HAP-1 (cell line): ENCODE measurements around the gene TTN.
"Not testable (repeated sequence)": the region's sequence is repeated elsewhere in the genome, so short reads cannot be mapped to it uniquely, and the experiment has no call there.

ENCODE experiments used
- DNase-seq, 2 experiments: peaks; one replicate each; pipeline ENCODE4 v3.0.0-alpha.2; 2016 to 2020; ENCODE audit warnings: low spot score in 2 of 2
- H3K27me3 ChIP-seq: fragments of 250-450 bp; sonication (Bioruptor Pico); 2 replicates; pipeline ENCODE4 v1.5.1; 2020; ENCODE audit warnings: low read depth, mild to moderate bottlenecking, moderate library complexity
- H3K36me3 ChIP-seq: fragments of 250-450 bp; sonication (Bioruptor Pico); replicated peaks from 2 replicates; pipeline ENCODE4 v1.5.1; 2020; ENCODE audit warnings: mild to moderate bottlenecking
- H3K4me1 ChIP-seq: fragments of 250-450 bp; sonication (Bioruptor Pico); 2 replicates; pipeline ENCODE4 v1.5.1; 2020; ENCODE audit warnings: mild to moderate bottlenecking
- H3K4me3 ChIP-seq: fragments of 250-450 bp; sonication (Bioruptor Pico); 2 replicates; pipeline ENCODE4 v1.5.1; 2020; ENCODE audit warnings: mild to moderate bottlenecking, moderate library complexity
- H3K9me3 ChIP-seq: fragments of 250-450 bp; sonication (Bioruptor Pico); 2 replicates; pipeline ENCODE4 v1.5.1; 2020; ENCODE audit warnings: mild to moderate bottlenecking, moderate library complexity
- in situ Hi-C: fragments of 300-500 bp; cut with MboI; formaldehyde crosslinking; loops from 3 replicates; pipeline ENCODE4 v1.14.3; 2020; ENCODE audit warnings: low sequenced_read_pairs, inconsistent platforms, mixed read lengths

TTN gene

DNA sequence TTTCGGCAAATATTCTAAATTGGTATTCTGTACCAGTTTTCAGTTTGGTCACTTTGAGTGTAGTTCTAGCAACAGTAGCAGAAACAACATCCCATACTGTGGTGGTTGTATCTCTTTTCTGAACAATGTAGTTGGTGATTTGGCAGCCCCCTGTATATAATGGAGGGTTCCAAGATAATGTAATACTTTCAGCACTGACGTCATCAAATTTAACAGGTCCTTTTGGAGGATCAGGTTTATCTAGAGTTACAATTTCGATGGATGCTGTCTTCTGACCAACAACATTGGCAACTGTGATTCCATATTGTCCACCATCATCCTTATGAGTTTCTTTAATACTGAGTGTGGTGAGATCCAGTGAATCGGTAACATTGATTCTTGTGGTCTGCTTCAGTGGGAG is 239.0 kb downstream of the TTN start:
- H3K9me3 ChIP-seq, result no peaks in the 10 kb centered on the region
- no peak for DNase-seq
- no peaks in the 10 kb centered on the region for H3K27me3 ChIP-seq
- H3K4me1 ChIP-seq, result no peaks in the 10 kb centered on the region
- no peak overlapping the region for H3K4me3 ChIP-seq
- in situ Hi-C loops, result no loop called here
- no peaks in the 10 kb centered on the region for H3K36me3 ChIP-seq

DNA sequence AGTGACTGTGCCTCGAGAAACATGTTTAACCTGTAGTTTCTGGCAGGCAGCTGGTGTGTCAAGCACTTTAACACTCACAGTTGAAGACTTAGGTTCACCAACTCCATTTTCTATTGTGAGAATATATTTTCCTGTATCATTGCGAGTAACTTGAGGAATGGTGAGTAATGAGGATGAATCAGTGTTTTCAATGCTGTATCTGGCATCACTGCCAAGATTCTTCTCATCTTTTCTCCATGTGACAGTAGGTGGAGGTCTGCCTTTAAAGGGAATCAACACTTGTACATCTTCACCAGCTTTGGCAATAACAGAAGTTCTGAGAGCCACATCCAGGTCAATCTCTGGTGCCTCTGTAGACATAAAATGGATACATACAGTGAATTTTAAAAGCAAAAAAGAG is 254.2 kb downstream of the TTN start:
- in situ Hi-C loops, result no loop called here
- no peaks in the 10 kb centered on the region for H3K4me1 ChIP-seq
- no peaks in the 10 kb centered on the region for H3K36me3 ChIP-seq
- no peak for DNase-seq
- H3K9me3 ChIP-seq, result no peaks in the 10 kb centered on the region
- no peaks in the 10 kb centered on the region for H3K27me3 ChIP-seq
- no peak overlapping the region for H3K4me3 ChIP-seq

DNA sequence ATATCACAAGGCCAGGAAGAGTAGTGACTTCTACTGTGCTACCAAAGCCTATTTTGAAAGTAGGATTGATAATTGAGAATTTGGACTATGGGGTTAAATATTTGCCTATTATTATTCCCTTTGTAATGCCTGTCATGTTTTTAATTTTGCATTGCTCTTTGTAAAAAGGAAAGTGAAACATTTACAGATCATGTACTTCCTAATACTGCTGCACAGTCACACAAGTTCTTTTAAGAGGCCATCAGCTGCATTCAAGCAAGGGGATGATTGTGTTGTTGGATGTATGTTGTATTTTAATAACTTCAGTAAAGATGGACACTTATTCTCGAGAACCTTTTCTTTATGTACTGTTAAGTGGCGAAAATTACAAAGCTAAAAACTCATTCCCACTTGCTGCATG is 256.9 kb downstream of the TTN start:
- H3K36me3 ChIP-seq, result no peaks in the 10 kb centered on the region
- H3K4me1 ChIP-seq, result no peaks in the 10 kb centered on the region
- H3K27me3 ChIP-seq, result no peaks in the 10 kb centered on the region

DNA sequence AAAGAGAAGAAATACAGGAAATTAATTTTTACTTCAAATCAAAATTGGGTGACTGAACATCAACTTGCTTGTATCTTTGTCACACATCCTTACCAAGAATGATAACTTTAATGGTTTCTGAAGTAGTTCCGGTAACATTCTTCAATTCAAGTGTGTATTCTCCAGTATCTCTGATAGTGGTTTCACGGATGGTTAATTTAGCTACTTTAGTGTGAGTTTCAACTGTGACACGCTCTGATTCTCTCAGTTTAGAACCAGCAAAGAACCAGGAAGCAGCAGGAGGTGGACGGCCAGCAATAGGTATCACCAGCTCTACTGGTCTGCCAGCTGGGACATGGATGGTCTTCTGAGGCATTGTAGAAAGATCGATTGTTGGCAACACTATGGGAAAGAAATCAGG is 264.7 kb downstream of the TTN start:
- DNase-seq, result no peak
- no peaks in the 10 kb centered on the region for H3K36me3 ChIP-seq
- no peaks in the 10 kb centered on the region for H3K27me3 ChIP-seq
- H3K4me3 ChIP-seq, result no peak overlapping the region
- H3K9me3 ChIP-seq, result no peaks in the 10 kb centered on the region
- no peaks in the 10 kb centered on the region for H3K4me1 ChIP-seq
- in situ Hi-C loops, result no loop called here

More for the DNA sequence above, 256.9 kb downstream of the TTN start:
- H3K9me3 ChIP-seq, result no peaks in the 10 kb centered on the region
- in situ Hi-C loops, result no loop called here
- H3K4me3 ChIP-seq, result no peak overlapping the region
- DNase-seq, result no peak

DNA sequence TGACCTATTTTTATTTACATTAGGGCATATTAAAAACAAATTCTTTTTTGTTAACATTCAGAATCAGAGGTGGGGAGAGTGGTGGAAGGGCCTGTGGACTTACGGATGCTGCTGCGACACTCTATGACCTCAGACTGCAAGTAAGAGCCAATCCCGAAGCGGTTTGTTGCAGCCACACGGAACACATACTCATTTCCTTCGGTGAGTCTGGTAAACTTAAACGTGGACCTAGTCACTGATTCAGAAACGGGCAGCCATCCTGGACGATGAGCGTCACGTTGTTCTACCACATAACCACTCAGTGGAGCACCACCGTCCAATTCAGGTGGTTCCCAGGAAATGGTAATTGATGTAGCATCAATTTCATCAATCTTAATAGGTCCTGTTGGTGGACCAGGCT is 265.1 kb downstream of the TTN start:
- Histone ChIP-seq H3K4me3 (no peak overlapping the region), H3K36me3 (no peaks in the 10 kb centered on the region), H3K4me1 (no peaks in the 10 kb centered on the region), H3K9me3 (no peaks in the 10 kb centered on the region), H3K27me3 (no peaks in the 10 kb centered on the region)
- in situ Hi-C loops, result no loop called here
- no peak for DNase-seq

DNA sequence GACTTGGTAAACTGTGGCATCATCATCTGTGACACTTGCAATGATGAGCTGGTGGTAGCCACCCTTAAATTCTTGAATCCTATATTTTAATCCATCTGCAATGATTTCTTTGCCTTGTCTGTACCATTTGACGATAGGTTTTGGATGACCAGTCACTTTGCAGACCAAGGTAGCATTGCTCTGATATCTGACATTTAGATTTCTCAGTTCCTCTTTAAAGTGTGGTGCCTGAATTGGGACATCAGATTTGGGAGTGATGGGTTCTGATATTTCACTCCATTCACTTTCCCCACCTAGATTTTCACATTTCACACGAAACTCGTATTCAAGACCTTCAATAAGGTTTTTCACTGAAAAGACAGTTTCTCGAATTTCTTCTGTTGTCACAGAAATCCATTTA is 271.2 kb downstream of the TTN start:
- Histone ChIP-seq H3K4me1 (no peaks in the 10 kb centered on the region), H3K27me3 (no peaks in the 10 kb centered on the region), H3K4me3 (no peak overlapping the region), H3K9me3 (no peaks in the 10 kb centered on the region), H3K36me3 (no peaks in the 10 kb centered on the region)
- in situ Hi-C loops, result no loop called here
- no peak for DNase-seq

DNA sequence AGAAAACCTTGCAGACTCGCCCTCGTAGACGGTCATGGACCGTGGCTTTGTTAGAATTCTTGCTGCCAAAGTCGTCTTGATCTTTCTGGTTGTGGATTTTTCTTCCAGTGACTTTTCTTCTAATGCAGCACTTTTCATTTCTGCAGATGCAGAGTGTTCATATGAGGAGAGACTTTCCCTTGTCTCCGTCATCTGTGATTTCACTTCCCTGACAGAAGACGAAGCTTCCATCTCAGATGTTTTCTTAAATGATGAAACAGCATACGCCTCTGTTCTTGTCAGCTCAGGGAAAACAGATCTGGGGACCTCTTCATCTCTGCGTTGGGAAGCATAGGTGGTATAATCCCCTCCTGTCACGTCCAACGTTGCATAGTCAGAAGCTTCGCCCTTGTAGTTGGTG is 276.1 kb downstream of the TTN start:
- Histone ChIP-seq H3K9me3 (no peaks in the 10 kb centered on the region), H3K36me3 (no peaks in the 10 kb centered on the region), H3K4me3 (no peak overlapping the region), H3K4me1 (no peaks in the 10 kb centered on the region), H3K27me3 (no peaks in the 10 kb centered on the region)
- in situ Hi-C loops, result no loop called here
- DNase-seq, result no peak

DNA sequence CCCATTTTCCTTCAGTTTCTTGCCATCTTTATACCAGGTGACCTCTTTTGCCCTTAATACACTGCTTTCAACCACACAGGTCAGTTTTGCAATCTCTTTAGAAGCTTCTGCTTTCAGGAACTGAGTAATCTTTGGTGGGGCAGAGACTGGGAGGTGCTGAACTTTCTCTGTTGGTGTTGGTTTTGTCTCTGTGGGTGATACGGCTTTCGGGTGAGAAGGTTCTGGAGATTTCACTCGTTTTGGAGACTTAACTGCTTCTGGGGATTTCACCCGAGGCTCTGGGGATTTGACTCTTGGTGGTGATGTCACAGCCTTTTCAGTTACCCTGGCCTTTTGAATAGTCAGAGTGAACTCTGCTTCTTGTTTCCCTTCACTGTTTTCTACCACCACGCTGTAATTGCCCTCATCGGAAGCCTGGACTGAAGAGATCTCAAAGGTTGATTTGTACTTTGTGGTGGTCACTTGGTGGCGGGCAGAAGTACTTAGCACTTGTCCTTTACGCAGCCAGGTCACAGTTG is 276.5 kb downstream of the TTN start:
- in situ Hi-C loops, result no loop called here
- Histone ChIP-seq H3K27me3 (no peaks in the 10 kb centered on the region), H3K4me3 (no peak overlapping the region), H3K9me3 (0 out of 2 replicates have a peak, but pooled peaks cover 2% of the 10 kb centered on the region), H3K36me3 (no peaks in the 10 kb centered on the region), H3K4me1 (no peaks in the 10 kb centered on the region)
- DNase-seq, result no peak

DNA sequence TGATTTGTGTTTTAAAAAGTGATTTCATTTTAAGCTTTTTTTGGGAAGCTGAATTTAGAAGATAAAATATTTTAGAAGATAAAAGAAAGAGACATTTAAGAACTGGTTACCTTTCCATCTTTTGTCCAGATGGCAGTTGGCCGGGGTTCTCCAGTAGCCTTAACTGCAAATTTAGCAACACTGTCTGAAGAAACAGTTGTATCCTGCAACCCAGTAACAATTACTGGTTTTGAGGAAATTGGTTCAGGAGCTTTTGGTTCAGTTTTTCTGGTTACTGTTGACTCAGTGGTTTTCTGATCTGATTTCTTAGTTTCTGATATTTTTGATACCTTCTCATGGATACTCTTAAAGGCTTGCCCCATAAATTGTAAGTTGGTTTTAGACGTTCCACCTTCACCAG is 277.1 kb downstream of the TTN start:
- Histone ChIP-seq H3K27me3 (no peaks in the 10 kb centered on the region), H3K36me3 (no peaks in the 10 kb centered on the region), H3K4me3 (no peak overlapping the region), H3K9me3 (0 out of 2 replicates have a peak, but pooled peaks cover 2% of the 10 kb centered on the region), H3K4me1 (no peaks in the 10 kb centered on the region)
- DNase-seq, result no peak
- in situ Hi-C loops, result no loop called here

DNA sequence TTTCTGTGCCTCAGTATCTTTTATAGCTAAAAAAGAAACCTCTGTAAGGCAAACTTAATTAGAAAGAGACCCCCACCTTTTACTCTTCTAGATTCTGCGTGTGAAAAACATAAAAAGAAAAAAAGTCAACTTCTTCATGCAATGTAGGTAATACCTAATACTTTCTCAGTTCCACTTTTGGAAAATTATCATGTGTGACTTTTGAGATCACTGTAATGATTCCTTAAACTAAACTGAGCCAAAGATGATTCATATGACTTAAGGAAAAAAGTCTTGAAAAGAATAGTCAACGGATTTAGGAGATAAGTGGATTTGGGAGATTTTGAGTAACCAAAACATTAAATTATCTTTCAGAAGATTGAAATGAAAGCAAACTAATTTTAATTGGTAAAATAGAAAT is 278.0 kb downstream of the TTN start:
- H3K27me3 ChIP-seq, result no peaks in the 10 kb centered on the region
- H3K4me1 ChIP-seq, result no peaks in the 10 kb centered on the region
- in situ Hi-C loops, result no loop called here
- no peak for DNase-seq
- no peak overlapping the region for H3K4me3 ChIP-seq
- H3K9me3 ChIP-seq, result 0 out of 2 replicates have a peak, but pooled peaks cover 2% of the 10 kb centered on the region
- no peaks in the 10 kb centered on the region for H3K36me3 ChIP-seq

DNA sequence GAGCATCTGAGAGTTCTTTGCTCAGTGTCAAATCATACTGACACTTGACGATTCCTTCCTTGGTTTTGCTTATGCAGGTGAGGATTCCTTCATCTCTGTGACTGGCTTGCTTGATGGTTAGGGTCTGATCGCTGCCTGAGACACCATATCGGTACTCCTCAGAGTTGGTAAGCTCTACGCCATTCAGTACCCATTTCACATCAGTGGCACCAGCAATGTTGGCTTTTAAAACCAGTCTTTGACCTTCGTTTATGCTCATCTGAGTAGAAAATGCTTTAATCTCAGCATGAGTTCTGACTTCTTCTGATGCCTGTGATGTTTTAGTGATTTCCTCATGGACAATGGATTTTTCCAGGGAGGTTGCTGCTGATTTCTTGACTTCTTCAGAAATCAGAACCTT is 278.6 kb downstream of the TTN start:
- DNase-seq, result no peak
- Histone ChIP-seq H3K36me3 (no peaks in the 10 kb centered on the region), H3K27me3 (no peaks in the 10 kb centered on the region), H3K9me3 (0 out of 2 replicates have a peak, but pooled peaks cover 2% of the 10 kb centered on the region), H3K4me3 (no peak overlapping the region), H3K4me1 (no peaks in the 10 kb centered on the region)
- in situ Hi-C loops, result no loop called here

DNA sequence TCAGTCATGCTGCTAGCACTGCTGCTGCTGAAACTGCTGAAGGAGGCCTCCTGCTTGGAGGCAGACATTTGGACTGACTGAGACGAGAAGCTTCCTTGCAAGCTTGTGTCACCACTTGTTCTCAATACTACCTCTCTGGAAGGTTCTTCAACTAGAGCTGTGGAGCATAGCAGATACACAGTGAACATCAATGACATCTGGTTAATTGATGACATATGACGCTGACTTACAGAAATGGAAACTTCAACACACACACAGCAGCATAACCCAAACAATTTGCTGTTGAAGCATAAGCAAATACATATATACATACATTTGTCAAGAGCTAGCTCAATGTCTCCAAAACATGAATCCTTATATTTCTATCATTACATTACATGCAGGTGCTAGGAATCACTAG is 279.6 kb downstream of the TTN start:
- in situ Hi-C loops, result no loop called here
- Histone ChIP-seq H3K4me1 (no peaks in the 10 kb centered on the region), H3K27me3 (no peaks in the 10 kb centered on the region), H3K36me3 (no peaks in the 10 kb centered on the region), H3K9me3 (0 out of 2 replicates have a peak, but pooled peaks cover 2% of the 10 kb centered on the region), H3K4me3 (no peak overlapping the region)
- no peak for DNase-seq

DNA sequence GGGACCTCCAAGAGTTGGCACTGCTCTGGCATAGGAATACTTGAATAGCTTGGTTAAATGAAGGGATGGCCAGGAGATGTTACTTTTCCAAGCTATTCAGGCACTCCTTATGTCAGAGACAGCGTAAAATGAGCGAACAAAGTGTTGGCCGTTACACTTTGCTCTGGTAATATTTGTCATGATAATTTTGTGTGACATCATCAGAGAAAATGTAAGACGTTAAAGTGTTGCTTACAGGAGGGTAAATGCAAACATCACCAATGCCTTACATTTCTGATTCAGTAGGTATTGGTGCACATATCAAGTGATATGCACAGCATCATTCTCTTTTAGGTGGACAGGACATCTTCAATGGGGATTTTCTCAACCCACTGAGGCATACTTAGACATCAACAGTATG is 281.0 kb downstream of the TTN start:
- in situ Hi-C loops, result no loop called here
- DNase-seq, result no peak

DNA sequence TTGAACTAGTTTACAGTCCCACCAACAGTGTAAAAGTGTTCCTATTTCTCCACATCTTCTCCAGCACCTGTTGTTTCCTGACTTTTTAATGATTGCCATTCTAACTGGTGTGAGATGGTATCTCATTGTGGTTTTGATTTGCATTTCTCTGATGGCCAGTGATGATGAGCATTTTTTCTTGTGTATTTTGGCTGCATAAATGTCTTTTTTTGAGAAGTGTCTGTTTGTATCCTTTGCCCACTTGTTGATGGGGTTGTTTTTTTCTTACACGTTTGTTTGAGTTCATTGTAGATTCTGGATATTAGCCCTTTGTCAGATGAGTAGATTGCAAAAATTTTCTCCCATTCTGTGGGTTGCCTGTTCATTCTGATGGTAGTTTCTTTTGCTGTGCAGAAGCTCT is 281.8 kb downstream of the TTN start:
- H3K36me3 ChIP-seq, H3K27me3 ChIP-seq, DNase-seq, H3K4me1 ChIP-seq, in situ Hi-C loops, H3K4me3 ChIP-seq, H3K9me3 ChIP-seq: not testable (repeated sequence)

More for the DNA sequence above, 281.0 kb downstream of the TTN start:
- peaks cover 3% of the 10 kb centered on the region; the same call in 1 of the 2 replicates for H3K36me3 ChIP-seq
- H3K27me3 ChIP-seq, result no peaks in the 10 kb centered on the region
- H3K4me1 ChIP-seq, result no peaks in the 10 kb centered on the region
- 0 out of 2 replicates have a peak, but pooled peaks cover 2% of the 10 kb centered on the region for H3K9me3 ChIP-seq
- H3K4me3 ChIP-seq, result no peak overlapping the region

DNA sequence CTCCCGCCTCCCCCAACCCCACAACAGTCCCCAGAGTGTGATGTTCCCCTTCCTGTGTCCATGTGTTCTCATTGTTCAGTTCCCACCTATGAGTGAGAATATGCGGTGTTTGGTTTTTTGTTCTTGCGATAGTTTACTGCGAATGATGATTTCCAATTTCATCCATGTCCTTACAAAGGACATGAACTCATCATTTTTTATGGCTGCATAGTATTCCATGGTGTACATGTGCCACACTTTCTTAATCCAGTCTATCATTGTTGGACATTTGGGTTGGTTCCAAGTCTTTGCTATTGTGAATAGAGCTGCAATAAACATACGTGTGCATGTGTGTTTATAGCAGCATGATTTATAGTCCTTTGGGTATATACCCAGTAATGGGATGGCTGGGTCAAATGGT is 282.2 kb downstream of the TTN start:
- H3K9me3 ChIP-seq, in situ Hi-C loops, H3K27me3 ChIP-seq, H3K4me3 ChIP-seq, H3K36me3 ChIP-seq, DNase-seq, H3K4me1 ChIP-seq: not testable (repeated sequence)
